ENCODE results near the gene KTN1.

DNA sequence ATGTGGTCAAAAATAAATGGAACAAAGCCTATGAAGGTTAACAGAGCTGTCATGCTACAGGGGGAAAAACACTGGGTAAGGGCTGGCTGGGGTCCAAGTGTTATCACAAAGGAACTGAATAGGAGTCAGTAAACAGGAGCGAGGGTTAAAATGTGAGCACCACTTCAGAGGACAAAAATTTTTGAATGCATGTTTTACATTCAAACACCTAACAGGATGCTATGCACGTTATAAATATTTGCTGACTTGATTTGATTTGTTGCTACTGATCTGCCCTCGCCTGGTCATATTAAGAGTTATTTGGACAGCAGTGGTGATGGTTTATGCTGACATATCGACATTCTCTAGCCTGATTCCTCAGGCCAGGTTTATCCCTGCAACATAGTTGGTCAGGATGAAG, 7.4 kb upstream of the KTN1 start:
- no peak for TF ChIP-seq EZH2 (IDR thresholded peaks at IDR 0.05)
- TF ChIP-seq POLR2AphosphoS5 (IDR thresholded peaks at IDR 0.05; ENCODE audit: borderline replicate concordance, low read depth, low read length), result no peak
